Epidermal melanocyte (primary cell): ENCODE data around the gene PXMP4.
"Not testable (repeated sequence)": the region's sequence is repeated elsewhere in the genome, so short reads cannot be mapped to it uniquely, and the experiment has no call there.

Experiments used
- DNase-seq: peaks from one replicate; pipeline ENCODE4 v3.0.0; 2011; ENCODE audit warnings: low spot score; ENCODE audit not compliant: insufficient read length

Gene PXMP4

GRCh38 chr20:33704197-33704924, 15.7 kb downstream of the PXMP4 start:
- no peak for DNase-seq

GRCh38 chr20:33703498-33704137, 16.5 kb downstream of the PXMP4 start:
- DNase-seq, result no peak

- no peak for DNase-seq
Measured at GRCh38 chr20:33702861-33703260, 17.2 kb downstream of the PXMP4 start.

- no peak for DNase-seq
Measured at GRCh38 chr20:33701629-33702450, 18.3 kb downstream of the PXMP4 start.

- not testable (repeated sequence) for DNase-seq
Measured at GRCh38 chr20:33700696-33701441, 19.2 kb downstream of the PXMP4 start.

GRCh38 chr20:33698966-33699365, 21.1 kb downstream of the PXMP4 start:
- DNase-seq, result not testable (repeated sequence)

GRCh38 chr20:33697129-33697528, 23.0 kb downstream of the PXMP4 start:
- no peak for DNase-seq

- DNase-seq, result no peak
Measured at GRCh38 chr20:33696448-33696847, 23.7 kb downstream of the PXMP4 start.

GRCh38 chr20:33694639-33695012, 25.5 kb downstream of the PXMP4 start:
- DNase-seq, result no peak

GRCh38 chr20:33693741-33694638, 26.1 kb downstream of the PXMP4 start:
- no peak for DNase-seq

- DNase-seq, result no peak
Measured at GRCh38 chr20:33693289-33693688, 26.8 kb downstream of the PXMP4 start.

- DNase-seq, result no peak
Measured at GRCh38 chr20:33689973-33690372, 30.1 kb downstream of the PXMP4 start.

- DNase-seq, result no peak
Measured at GRCh38 chr20:33689493-33689892, 30.6 kb downstream of the PXMP4 start.

GRCh38 chr20:33688938-33689424, 31.1 kb downstream of the PXMP4 start:
- no peak for DNase-seq

- no peak for DNase-seq
Measured at GRCh38 chr20:33687993-33688937, 31.8 kb downstream of the PXMP4 start.

- DNase-seq, result no peak
Measured at GRCh38 chr20:33687370-33687915, 32.7 kb downstream of the PXMP4 start.

GRCh38 chr20:33686984-33687366, 33.1 kb downstream of the PXMP4 start:
- no peak for DNase-seq

- peak; percentile 97 for DNase-seq
Measured at GRCh38 chr20:33686100-33686983, 33.8 kb downstream of the PXMP4 start, which contains the start of gene E2F1. Gene E2F1, minus strand, starts transcription at chr20:33686385. Its CDS starts 121 bp downstream, at chr20:33686264.
